ENCODE measurements around the gene WDR37.
"Not testable (repeated sequence)": the region's sequence is repeated elsewhere in the genome, so short reads cannot be mapped to it uniquely, and the experiment has no call there.

Gene WDR37

GRCh38 chr10:1056326-1057105, at the start of gene WDR37:
TSS of gene WDR37 (plus strand) at chr10:1056385. CDS start at chr10:1072156, 15,771 bp downstream.
- DNase-seq (ENCODE audit: low read depth in 3 of 3): peak; percentile 77 to 86 (median 84)

- DNase-seq (ENCODE audit: low read depth in 3 of 3): no peak
Measured at GRCh38 chr10:1006573-1006972, 49.6 kb upstream of the WDR37 start.

- no peak for DNase-seq (ENCODE audit: low read depth in 3 of 3)
Measured at GRCh38 chr10:1007583-1007982, 48.6 kb upstream of the WDR37 start.

GRCh38 chr10:1009071-1009494, 47.1 kb upstream of the WDR37 start:
- DNase-seq (ENCODE audit: low read depth in 3 of 3): no peak

GRCh38 chr10:1009947-1010346, 46.2 kb upstream of the WDR37 start:
- not testable (repeated sequence) for DNase-seq (ENCODE audit: low read depth in 3 of 3)

GRCh38 chr10:1010703-1011102, 45.5 kb upstream of the WDR37 start:
- no peak for DNase-seq (ENCODE audit: low read depth in 3 of 3)

GRCh38 chr10:1011696-1012095, 44.5 kb upstream of the WDR37 start:
- no peak for DNase-seq (ENCODE audit: low read depth in 3 of 3)

GRCh38 chr10:1015688-1016087, 40.5 kb upstream of the WDR37 start:
- no peak for DNase-seq (ENCODE audit: low read depth in 3 of 3)

GRCh38 chr10:1019362-1019761, 36.8 kb upstream of the WDR37 start:
- no peak for DNase-seq (ENCODE audit: low read depth in 3 of 3)

GRCh38 chr10:1020460-1020859, 35.7 kb upstream of the WDR37 start:
- no peak for DNase-seq (ENCODE audit: low read depth in 3 of 3)

- DNase-seq (ENCODE audit: low read depth in 3 of 3): no peak
Measured at GRCh38 chr10:1020958-1021357, 35.2 kb upstream of the WDR37 start.

GRCh38 chr10:1022413-1022812, 33.8 kb upstream of the WDR37 start:
- no peak for DNase-seq (ENCODE audit: low read depth in 3 of 3)

- no peak for DNase-seq (ENCODE audit: low read depth in 3 of 3)
Measured at GRCh38 chr10:1024103-1024502, 32.1 kb upstream of the WDR37 start.

- DNase-seq (ENCODE audit: low read depth in 3 of 3): no peak
Measured at GRCh38 chr10:1025683-1026082, 30.5 kb upstream of the WDR37 start, which contains the start of gene IDI2. TSS of gene IDI2 (minus strand) at chr10:1025859. CDS start at chr10:1024723, 1,136 bp downstream.

GRCh38 chr10:1026578-1026977, 29.6 kb upstream of the WDR37 start:
- no peak for DNase-seq (ENCODE audit: low read depth in 3 of 3)

- DNase-seq (ENCODE audit: low read depth in 3 of 3): no peak
Measured at GRCh38 chr10:1029838-1030237, 26.3 kb upstream of the WDR37 start.

- no peak for DNase-seq (ENCODE audit: low read depth in 3 of 3)
Measured at GRCh38 chr10:1033601-1034000, 22.6 kb upstream of the WDR37 start.

- DNase-seq (ENCODE audit: low read depth in 3 of 3): no peak
Measured at GRCh38 chr10:1034758-1035157, 21.4 kb upstream of the WDR37 start.

- no peak for DNase-seq (ENCODE audit: low read depth in 3 of 3)
Measured at GRCh38 chr10:1035201-1035600, 21.0 kb upstream of the WDR37 start.

GRCh38 chr10:1036341-1036791, 19.8 kb upstream of the WDR37 start:
- DNase-seq (ENCODE audit: low read depth in 3 of 3): no peak

GRCh38 chr10:1037098-1037497, 19.1 kb upstream of the WDR37 start:
- no peak for DNase-seq (ENCODE audit: low read depth in 3 of 3)

- DNase-seq (ENCODE audit: low read depth in 3 of 3): not testable (repeated sequence)
Measured at GRCh38 chr10:1038769-1039168, 17.4 kb upstream of the WDR37 start.

GRCh38 chr10:1040133-1040532, 16.1 kb upstream of the WDR37 start:
- no peak for DNase-seq (ENCODE audit: low read depth in 3 of 3)

- no peak for DNase-seq (ENCODE audit: low read depth in 3 of 3)
Measured at GRCh38 chr10:1041514-1041913, 14.7 kb upstream of the WDR37 start.
